GM23338 (cell line): Measurements from ENCODE around the gene FAM13A. TPM values are rescaled to one million over a fixed set of nuclear protein-coding genes. Genes with fewer than 3 reads are reported as not detected.

Experiments used
- ATAC-seq: fragments of 200-7000 bp; cut with Tn5 transposase; 3 replicates; pipeline ENCODE4 v1.9.1; 2020
- DNase-seq: peaks from one replicate; pipeline ENCODE4 v3.0.0-alpha.2; 2015; ENCODE audit warnings: low spot score
- H2AFZ ChIP-seq: fragments of 200-600 bp; sonication (generic); 2 replicates; pipeline ENCODE4 v1.8.0; 2016; ENCODE audit warnings: antibody characterized with exemption, mild to moderate bottlenecking, moderate library complexity
- H3F3A ChIP-seq: fragments of 200-600 bp; sonication (generic); replicated peaks from 2 replicates; pipeline ENCODE4 v1.8.0; 2017; ENCODE audit warnings: antibody characterized with exemption, mixed run types, low read depth
- H3K27ac ChIP-seq: fragments of 200-600 bp; sonication (generic); 2 replicates; pipeline ENCODE4 v1.6.1; 2016; ENCODE audit warnings: low read depth
- H3K27me3 ChIP-seq: fragments of 200-600 bp; sonication (generic); 2 replicates; pipeline ENCODE4 v1.8.0; 2016; ENCODE audit warnings: mild to moderate bottlenecking, mixed run types, moderate library complexity; ENCODE audit not compliant: insufficient read depth
- H3K36me3 ChIP-seq: fragments of 200-600 bp; sonication (generic); 2 replicates; pipeline ENCODE4 v1.8.0; 2016; ENCODE audit warnings: mild to moderate bottlenecking; ENCODE audit not compliant: insufficient read depth
- H3K4me1 ChIP-seq: fragments of 200-600 bp; sonication (generic); 2 replicates; pipeline ENCODE4 v1.8.0; 2016; ENCODE audit warnings: mild to moderate bottlenecking, moderate library complexity; ENCODE audit not compliant: insufficient read depth
- H3K4me2 ChIP-seq: fragments of 200-600 bp; sonication (generic); 2 replicates; pipeline ENCODE4 v1.7.1; 2017; ENCODE audit warnings: mixed run types
- H3K4me3 ChIP-seq: fragments of 200-600 bp; sonication (generic); 2 replicates; pipeline ENCODE4 v1.6.1; 2016; ENCODE audit warnings: mixed run types
- H3K79me2 ChIP-seq: fragments of 200-600 bp; sonication (generic); replicated peaks from 2 replicates; pipeline ENCODE4 v1.8.0; 2017; ENCODE audit warnings: mild to moderate bottlenecking; ENCODE audit not compliant: insufficient read depth
- H3K9me2 ChIP-seq: fragments of 200-600 bp; sonication (generic); 2 replicates; pipeline ENCODE4 v1.8.0; 2017; ENCODE audit not compliant: insufficient read depth
- H4K20me1 ChIP-seq: fragments of 200-600 bp; sonication (generic); replicated peaks from 2 replicates; pipeline ENCODE4 v1.8.0; 2017; ENCODE audit warnings: mild to moderate bottlenecking; ENCODE audit not compliant: insufficient read depth
- H3K27ac Mint-ChIP-seq: 2 replicates; pipeline ENCODE4 v1.8.0; 2020; ENCODE audit warnings: inconsistent platforms, mild to moderate bottlenecking, moderate library complexity, mixed read lengths
- H3K27me3 Mint-ChIP-seq: 3 replicates; pipeline ENCODE4 v1.8.0; 2022; ENCODE audit warnings: low read depth, mild to moderate bottlenecking, moderate library complexity, mixed read lengths, inconsistent platforms; ENCODE audit not compliant: insufficient read depth, poor library complexity
- H3K36me3 Mint-ChIP-seq: 3 replicates; pipeline ENCODE4 v1.8.0; 2021; ENCODE audit warnings: low read depth, mild to moderate bottlenecking, inconsistent platforms, moderate library complexity, mixed read lengths
- H3K4me1 Mint-ChIP-seq: 3 replicates; pipeline ENCODE4 v1.8.0; 2020; ENCODE audit warnings: mild to moderate bottlenecking, inconsistent platforms, mixed read lengths
- H3K4me3 Mint-ChIP-seq: 3 replicates; pipeline ENCODE4 v1.8.0; 2021; ENCODE audit warnings: moderate library complexity, mild to moderate bottlenecking, inconsistent platforms, mixed read lengths
- H3K9me3 Mint-ChIP-seq: 3 replicates; pipeline ENCODE4 v1.8.0; 2020; ENCODE audit warnings: moderate library complexity, mild to moderate bottlenecking, inconsistent platforms, mixed read lengths
- CREB1 ChIP-seq: fragments of 250-450 bp; sonication (Bioruptor Pico); IDR thresholded peaks from 2 replicates; pipeline ENCODE4 v1.5.0; 2020; ENCODE audit warnings: low read depth, mild to moderate bottlenecking, moderate library complexity
- CTCF ChIP-seq, 2 experiments: fragments of 200-600 bp in 1 of 2; sonication (generic) in 1 of 2; conservative IDR thresholded peaks; 2 replicates each; pipeline versions ENCODE4 v1.5.1 to v1.6.1; 2016 to 2017; ENCODE audit warnings: antibody characterized with exemption in 2 of 2, low read depth in 2 of 2, mild to moderate bottlenecking in 2 of 2, moderate library complexity in 1 of 2
- ETS1 ChIP-seq: IDR thresholded peaks from 2 replicates; pipeline ENCODE4 v1.6.1; 2016; ENCODE audit warnings: antibody characterized with exemption
- EZH2 ChIP-seq: fragments of 200-600 bp; sonication (generic); IDR thresholded peaks from one replicate; pipeline ENCODE4 v1.8.0; 2017; ENCODE audit warnings: antibody characterized with exemption, mild to moderate bottlenecking, low read depth; ENCODE audit not compliant: unreplicated experiment
- EZH2phosphoT487 ChIP-seq: fragments of 200-600 bp; sonication (generic); IDR thresholded peaks from one replicate; pipeline ENCODE4 v1.8.1; 2018; ENCODE audit warnings: antibody characterized with exemption; ENCODE audit not compliant: unreplicated experiment
- JUNB ChIP-seq: IDR thresholded peaks from one replicate; pipeline ENCODE4 v1.6.1; 2016; ENCODE audit warnings: antibody characterized with exemption; ENCODE audit not compliant: unreplicated experiment
- NANOG ChIP-seq: IDR thresholded peaks from 2 replicates; pipeline ENCODE4 v1.6.1; 2016; ENCODE audit warnings: antibody characterized with exemption, borderline replicate concordance
- STAT1 ChIP-seq: IDR thresholded peaks from one replicate; pipeline ENCODE4 v1.6.1; 2016; ENCODE audit warnings: antibody characterized with exemption; ENCODE audit not compliant: unreplicated experiment
- ZNF114 ChIP-seq: fragments of 250-450 bp; sonication (Bioruptor Pico); IDR thresholded peaks from 2 replicates; pipeline ENCODE4 v1.5.0; 2020; ENCODE audit warnings: mild to moderate bottlenecking, moderate library complexity
- ZNF331 ChIP-seq: fragments of 250-450 bp; sonication (Bioruptor Pico); IDR thresholded peaks from 2 replicates; pipeline ENCODE4 v1.5.0; 2020; ENCODE audit warnings: low read depth, mild to moderate bottlenecking, moderate library complexity
- ZNF462 ChIP-seq: fragments of 250-450 bp; sonication (Bioruptor Pico); IDR thresholded peaks from 2 replicates; pipeline ENCODE4 v1.5.0; 2020; ENCODE audit warnings: mild to moderate bottlenecking, moderate library complexity
- polyA plus RNA-seq: library from polyadenylated mRNA; unstranded; fragments of >200 nt; fragmentation: Nextera tagmentation; extraction: Ambion mirVana; gene quantifications from 2 replicates; pipeline ENCODE4 v1.2.1, GENCODE V29; 2016
- total RNA-seq: library from RNA; depleted of rRNA; stranded (reverse); fragments of >200 nt; shearing (Covaris generic); gene quantifications from 2 replicates; pipeline ENCODE4 v1.2.3, GENCODE V29; 2014

FAM13A gene
- total and polyA plus RNA-seq, 2 experiments from 2014 or later = 13.9 to 28.4 TPM

- Mint-ChIP-seq H3K27me3 (peaks cover 2% of the 10 kb centered on the region), H3K4me3 (no peak overlapping the region), H3K4me1 (0 out of 3 replicates have a peak, but pooled peaks cover 3% of the 10 kb centered on the region), H3K9me3 (no peaks in the 10 kb centered on the region; the same call in 2 of the 3 replicates), H3K27ac (no peak overlapping the region), H3K36me3 (peaks cover 2% of the 10 kb centered on the region; the same call in 1 of the 3 replicates)
- no peak overlapping the region for H3K4me3 ChIP-seq
- no peaks in the 10 kb centered on the region for H3K36me3 ChIP-seq
- no peaks in the 10 kb centered on the region for H3K79me2 ChIP-seq
- no peak for DNase-seq
- no peak for TF ChIP-seq CTCF (conservative IDR thresholded peaks at IDR 0.05; ENCODE audit: low read depth in 2 of 2)
- no peak overlapping the region for H2AFZ ChIP-seq
- H4K20me1 ChIP-seq = no peaks in the 10 kb centered on the region
- H3K27me3 ChIP-seq = no peaks in the 10 kb centered on the region
- H3K4me2 ChIP-seq = no peak overlapping the region
- no peaks in the 10 kb centered on the region for H3F3A ChIP-seq
- no peaks in the 10 kb centered on the region for H3K9me2 ChIP-seq
- no peaks in the 10 kb centered on the region for H3K4me1 ChIP-seq
- no peak overlapping the region for H3K27ac ChIP-seq
- ATAC-seq = no peak
Observed at GRCh38 chr4:88893961-88894360, 163.0 kb downstream of the FAM13A start.

- ATAC-seq = no peak
- TF ChIP-seq EZH2 (no peak), JUNB (no peak), ZNF462 (CRISPR knock-in tag) (no peak), STAT1 (no peak), ETS1 (no peak), ZNF114 (CRISPR knock-in tag) (no peak), NANOG (no peak), ZNF331 (CRISPR knock-in tag) (no peak), EZH2phosphoT487 (no peak), CREB1 (no peak)
Observed at GRCh38 chr4:88892646-88893045, 164.3 kb downstream of the FAM13A start.

More at GRCh38 chr4:88892646-88893045, 164.3 kb downstream of the FAM13A start:
- no peak overlapping the region for H3K27ac ChIP-seq
- no peak overlapping the region for H3K4me3 ChIP-seq
- no peaks in the 10 kb centered on the region for H3K36me3 ChIP-seq
- H3K4me1 ChIP-seq = no peaks in the 10 kb centered on the region
- no peak for DNase-seq
- H3K9me3 Mint-ChIP-seq = no peaks in the 10 kb centered on the region
- no peaks in the 10 kb centered on the region for H3F3A ChIP-seq
- H3K4me2 ChIP-seq = no peak overlapping the region
- peaks cover 2% of the 10 kb centered on the region; the same call in 1 of the 3 replicates for H3K36me3 Mint-ChIP-seq
- H3K27me3 ChIP-seq = no peaks in the 10 kb centered on the region
- no peaks in the 10 kb centered on the region for H3K79me2 ChIP-seq
- no peak overlapping the region for H2AFZ ChIP-seq
- no peaks in the 10 kb centered on the region for H3K9me2 ChIP-seq
- H3K27me3 Mint-ChIP-seq = peaks cover 2% of the 10 kb centered on the region
- H4K20me1 ChIP-seq = no peaks in the 10 kb centered on the region
- no peak overlapping the region for H3K27ac Mint-ChIP-seq
- H3K4me3 Mint-ChIP-seq = no peak overlapping the region
- 0 out of 3 replicates have a peak, but pooled peaks cover 3% of the 10 kb centered on the region for H3K4me1 Mint-ChIP-seq
